SKM-1 (cell line): ENCODE data around the gene YBEY.

Experiments
- DNase-seq: peaks from one replicate; lab custom pipeline; 2025; ENCODE audit not compliant: unreplicated experiment; lab: John Stamatoyannopoulos, UW

Gene YBEY

DNA sequence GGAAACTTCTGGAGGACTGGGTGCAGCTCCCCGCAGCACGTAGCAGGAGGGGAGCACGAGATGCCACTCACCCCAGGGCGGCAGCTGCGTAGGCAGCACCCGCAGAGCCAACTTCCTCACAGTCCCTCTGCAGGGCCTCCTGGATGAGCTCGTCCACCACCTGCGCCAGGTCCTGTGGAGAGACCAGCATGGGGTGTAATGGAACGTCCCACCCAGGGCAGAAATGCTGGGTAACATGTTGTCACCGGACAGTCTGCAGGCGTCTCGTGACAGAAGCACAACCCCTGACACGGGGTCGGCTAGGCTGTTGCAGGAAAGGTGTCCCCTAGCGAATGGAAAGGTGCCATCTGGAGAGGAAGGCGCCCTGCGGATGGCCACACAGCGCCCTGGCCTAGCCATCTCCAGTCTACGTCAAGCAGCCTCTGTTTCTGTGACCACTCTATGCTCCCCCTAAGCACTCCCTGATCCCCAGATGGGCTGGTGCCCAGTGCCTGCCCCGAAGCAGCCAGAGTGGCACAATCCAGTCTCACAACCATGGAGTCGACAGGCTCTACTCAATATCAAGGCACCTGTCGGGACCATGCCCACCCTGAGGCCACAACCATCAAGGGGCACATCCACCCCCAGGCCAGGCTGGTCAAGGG, 22.0 kb upstream of the YBEY start:
- DNase-seq, result no peak

DNA sequence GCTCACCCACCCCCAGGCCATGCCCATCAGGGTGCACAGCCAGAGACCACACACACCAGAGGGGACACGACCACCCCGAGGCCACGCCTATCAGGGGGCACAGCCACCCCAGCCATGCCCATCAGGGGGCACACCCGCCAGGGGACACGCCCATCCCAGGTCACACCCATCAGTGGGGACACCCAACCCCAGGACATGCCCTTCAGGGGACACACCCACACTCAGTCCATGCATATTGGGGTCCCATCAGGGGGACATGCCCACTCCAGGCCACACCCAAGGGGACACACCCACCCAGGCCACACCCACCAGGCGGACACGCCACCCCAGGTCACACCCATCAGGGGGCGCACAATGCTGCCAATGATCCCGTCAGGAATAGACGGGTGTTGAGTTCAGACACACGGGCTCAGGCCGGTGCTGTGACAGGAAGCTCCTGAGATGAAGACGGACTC, 21.4 kb upstream of the YBEY start:
- DNase-seq, result no peak

DNA sequence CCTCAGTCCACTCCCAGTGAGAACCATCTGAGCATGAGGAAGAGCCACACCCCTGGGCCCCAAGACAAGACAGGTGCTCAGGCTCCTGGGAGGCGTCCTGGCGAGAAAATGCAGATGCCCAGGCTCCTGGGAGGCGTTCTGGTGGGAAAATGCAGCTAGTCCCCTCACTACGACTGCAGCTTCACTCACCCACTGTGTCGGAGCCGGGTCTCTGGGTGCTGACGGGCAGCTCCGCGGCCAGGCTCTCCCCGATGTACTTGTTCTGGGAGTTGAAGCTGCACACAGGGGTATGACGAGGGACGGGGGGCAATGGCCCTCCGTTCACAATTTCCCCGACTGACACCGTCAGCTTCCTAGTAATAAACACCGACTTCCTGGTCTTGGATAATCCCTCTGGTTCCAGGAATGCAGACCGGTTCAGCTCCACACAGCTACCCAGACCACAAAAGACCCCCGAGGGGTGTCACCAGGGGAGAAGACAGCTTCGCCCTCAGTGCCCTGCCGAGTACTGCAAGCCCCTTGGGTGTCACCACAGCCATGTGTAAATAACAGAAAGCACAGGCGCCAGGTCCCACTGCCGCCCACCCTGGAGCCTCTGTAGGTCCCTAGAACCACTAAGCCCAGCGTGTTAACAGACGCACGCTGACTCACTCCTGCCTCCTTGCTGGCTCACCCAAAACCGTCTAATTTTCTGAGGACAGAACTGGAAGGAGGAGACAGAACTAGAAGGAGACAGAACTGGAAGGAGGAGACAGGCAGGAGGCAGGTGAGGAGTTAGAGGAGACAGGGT, 20.2 kb upstream of the YBEY start:
- no peak for DNase-seq

DNA sequence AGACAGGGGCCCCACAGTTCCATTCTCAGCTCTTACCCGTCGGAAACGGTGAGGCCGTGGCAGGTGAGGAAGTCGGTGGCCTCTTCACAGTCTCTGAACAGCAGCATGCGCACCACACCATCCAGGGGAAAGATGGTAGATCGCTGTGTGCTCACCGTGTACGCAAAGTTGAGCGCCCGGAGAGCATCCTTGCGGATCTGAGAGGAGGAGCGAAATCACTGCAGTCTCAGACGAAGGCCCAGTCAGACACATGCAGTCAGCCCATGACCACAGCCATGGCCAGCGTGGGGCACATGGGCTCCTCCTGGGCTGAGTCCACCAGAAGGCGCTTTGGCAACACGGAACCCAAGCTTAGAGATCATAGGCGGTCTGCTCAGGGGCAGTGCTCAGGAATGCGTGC, 19.2 kb upstream of the YBEY start:
- no peak for DNase-seq

DNA sequence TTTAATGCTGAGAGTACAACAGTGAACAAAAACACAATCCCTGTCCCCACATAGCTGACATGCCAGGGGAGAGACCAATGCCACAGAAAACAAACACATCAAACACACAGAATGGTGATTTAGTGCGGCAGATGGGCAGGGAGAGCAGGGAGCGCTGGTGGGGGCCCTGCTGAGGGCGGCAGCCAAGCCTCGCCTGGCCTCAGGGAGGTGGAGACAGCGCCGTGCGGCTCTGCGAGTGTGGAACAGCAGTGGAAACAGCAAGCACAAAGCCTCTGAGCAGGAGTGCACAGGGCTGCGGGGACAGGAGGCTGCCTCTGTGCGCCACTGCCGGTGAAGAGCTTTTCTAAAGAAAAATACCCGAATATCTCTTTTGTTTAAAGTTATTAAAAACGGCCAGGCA, 17.8 kb upstream of the YBEY start:
- no peak for DNase-seq

DNA sequence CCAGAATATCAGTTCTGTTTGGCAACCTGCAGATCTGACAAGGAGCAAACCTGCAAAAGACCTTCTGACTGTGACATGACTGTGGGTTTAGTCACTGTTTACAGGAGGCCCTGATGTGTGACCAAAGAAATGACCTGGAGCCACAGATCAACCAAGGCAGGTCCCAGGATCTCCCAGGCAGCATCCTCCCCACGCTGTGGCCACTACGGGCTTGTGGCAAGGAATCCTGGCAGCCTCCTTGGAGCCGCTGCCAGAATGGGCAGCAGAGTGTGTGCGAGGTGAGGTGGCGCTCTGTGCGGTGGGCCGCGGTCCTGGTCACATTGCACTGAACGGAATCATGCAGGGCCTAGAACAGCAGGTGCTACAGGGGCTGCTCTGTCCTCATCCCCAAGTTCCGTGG, 16.7 kb upstream of the YBEY start:
- DNase-seq, result no peak

DNA sequence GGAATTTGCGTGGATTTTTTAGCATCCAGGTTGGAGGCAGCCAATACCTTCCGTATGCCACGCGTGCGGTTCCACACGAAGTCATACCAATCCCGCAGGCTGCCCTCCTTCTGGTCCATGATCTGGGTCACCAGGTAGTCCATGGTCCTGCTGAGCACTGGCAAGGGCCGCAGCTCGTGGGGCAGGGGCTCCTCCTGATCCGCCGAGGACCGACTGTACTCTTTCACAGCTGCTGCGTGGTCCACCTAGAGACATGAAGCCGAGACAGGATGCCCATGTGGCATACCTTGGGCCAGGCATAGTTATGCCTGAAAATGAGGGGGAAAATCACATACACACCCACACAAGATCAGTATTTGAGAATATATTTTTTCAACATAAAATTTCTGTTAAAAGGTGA, 12.8 kb upstream of the YBEY start:
- no peak for DNase-seq

DNA sequence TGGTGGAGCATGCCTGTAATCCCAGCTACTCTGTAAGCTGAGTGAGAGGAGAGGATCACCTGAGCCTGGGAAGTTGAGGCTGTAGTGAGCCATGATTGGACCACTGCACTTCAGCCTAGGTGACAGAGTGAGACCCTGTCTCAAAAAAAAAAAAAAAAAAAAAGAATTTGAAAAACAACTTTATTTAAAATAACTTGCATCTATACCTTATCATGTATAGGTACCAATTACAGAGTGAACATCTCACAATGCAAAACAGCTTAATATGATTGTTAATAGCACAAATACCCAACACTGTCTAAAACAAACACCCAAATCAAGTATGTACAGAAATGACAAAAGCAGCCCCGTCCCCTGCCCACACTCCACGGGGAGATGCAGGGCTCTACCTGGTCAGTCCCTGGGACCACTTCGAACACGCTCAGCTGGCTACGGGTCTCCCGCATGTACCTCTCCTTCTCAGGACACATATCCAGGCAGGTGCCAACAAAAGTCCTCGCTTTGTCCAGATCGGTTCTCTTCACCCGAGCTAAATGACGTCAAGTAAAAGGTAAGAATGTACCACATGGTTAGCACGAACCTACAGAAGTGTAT, 11.2 kb upstream of the YBEY start:
- no peak for DNase-seq

DNA sequence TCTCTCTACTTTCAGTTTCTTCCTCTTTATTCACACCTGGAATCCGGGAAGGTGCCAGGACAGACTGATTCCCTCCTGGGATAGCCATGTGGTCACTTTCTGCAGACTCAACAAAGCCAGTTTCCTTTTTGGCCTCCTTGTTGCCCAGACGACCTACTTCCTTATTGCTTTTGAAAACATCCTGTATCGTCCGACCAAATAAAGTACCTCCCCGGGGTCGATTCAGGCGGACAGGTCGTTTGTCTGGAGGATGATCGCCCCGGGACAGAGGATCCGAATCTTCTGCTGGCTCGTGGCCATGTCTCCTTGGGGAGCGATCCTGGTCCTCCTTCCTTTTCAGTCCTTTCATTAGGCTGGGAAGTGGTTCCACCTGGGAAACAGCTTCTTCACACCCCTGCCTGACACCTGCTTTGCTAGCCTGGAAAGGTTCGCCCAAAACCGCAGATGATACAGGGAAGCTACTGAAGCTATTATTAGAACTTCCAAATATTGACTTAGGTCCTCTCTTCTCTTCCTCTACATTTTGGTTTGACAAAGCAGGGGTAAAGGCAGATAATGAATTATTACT, 2.0 kb upstream of the YBEY start:
- DNase-seq, result no peak

DNA sequence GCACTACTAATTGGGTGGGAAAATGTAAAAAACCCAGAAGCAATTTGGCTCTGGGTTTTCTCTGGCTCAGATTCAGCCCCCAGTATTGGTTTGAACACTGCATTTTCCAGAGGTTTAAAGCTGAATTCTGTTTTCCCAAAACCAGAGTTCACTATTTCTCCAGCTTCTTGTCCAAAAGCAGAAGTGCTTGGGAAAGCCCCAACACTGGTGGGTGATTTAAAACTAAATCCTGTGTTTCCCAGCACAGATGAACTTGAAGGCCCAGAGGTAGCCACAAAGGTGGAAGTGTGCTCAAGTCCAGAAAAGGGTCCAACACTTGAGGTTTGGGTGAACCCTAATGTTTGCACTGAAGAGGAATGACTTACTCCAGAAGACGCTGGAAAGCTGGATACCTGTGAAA, 1.4 kb upstream of the YBEY start:
- no peak for DNase-seq

DNA sequence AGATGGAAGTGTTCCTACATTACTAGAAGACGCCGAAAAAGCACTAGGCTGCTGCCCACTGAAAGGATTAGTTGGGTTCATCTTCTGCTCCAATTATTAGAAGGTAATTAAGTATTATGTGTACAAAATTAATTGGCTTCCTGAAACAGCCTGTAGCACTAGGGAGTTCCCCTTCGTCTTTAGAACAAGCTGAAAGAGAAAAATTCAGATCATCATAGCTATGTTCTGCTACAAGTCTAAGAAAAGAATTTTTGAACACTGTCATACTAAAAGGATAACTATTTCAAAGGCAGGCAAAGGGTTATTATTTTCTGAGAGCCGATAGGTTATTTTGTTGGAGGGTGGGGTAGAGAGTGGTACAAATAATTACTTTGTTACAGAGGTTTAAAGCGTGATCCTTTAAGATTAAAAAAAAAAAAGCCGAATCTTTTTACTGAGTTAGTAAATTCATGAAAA, 908 bp upstream of the YBEY start, which contains the start of gene MCM3AP:
Gene MCM3AP (minus strand): TSS at position 406 of the 456 bp plus-strand sequence. CDS start 325 bp downstream, at position 81.
- no peak for DNase-seq

DNA sequence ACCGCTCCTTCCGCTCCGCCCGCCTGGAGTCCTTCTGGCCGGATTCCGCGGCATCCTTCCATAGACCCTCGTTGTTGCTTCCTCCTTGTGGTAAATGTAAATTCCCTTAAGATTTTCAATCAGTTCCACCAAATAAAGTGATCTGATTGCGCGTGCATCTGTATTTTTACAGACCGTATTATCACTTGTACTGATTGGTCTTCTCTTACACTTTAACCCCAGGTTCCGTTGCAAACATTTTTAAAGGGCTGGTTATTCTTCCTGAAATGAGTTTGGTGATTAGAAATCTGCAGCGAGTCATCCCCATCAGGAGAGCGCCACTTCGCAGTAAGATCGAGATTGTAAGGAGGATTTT, 483 bp downstream of the YBEY start:
- DNase-seq, result peak; percentile 56

DNA sequence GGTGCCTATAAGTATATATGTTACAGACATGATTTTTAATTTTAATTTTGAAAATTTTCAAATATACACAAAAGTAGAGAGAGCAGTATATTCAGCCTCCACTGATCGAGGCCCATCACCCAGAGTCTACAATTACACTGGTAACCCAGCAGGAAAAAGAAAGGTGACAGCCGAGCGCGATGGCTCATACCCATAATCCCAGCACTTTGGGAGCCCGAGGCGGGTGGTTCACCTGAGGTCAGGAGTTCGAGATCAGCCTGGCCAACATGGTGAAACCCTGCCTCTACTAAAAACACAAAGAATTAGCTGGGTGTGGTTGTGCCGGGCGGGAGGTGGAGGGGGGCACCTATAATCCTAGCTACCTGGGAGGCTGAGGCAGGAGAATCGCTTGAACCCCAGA, 1.4 kb downstream of the YBEY start:
- no peak for DNase-seq

DNA sequence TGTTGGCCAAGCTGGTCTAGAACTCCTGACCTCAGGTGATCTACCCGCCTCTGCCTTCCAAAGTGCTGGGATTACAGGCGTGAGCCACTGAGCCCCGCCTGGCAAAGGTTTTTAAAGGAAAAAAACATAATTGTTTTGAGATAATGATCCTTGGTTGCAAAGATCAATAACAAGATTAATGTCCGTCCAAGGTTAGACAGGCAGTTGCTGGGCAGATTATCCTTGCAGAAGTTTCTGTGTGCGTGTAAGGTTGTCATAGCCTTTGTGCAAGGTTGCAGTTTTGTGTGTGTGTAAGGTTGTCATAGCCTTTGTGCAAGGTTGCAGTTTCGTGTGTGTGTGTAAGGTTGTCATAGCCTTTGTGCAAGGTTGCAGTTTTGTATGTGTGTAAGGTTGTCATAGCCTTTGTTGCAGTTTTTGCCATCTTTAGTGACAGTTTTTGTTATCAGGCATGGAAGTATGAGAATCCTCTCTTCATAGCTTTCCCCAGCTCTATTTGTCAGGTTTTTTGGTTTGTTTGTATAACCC, 3.6 kb downstream of the YBEY start:
- DNase-seq, result no peak

DNA sequence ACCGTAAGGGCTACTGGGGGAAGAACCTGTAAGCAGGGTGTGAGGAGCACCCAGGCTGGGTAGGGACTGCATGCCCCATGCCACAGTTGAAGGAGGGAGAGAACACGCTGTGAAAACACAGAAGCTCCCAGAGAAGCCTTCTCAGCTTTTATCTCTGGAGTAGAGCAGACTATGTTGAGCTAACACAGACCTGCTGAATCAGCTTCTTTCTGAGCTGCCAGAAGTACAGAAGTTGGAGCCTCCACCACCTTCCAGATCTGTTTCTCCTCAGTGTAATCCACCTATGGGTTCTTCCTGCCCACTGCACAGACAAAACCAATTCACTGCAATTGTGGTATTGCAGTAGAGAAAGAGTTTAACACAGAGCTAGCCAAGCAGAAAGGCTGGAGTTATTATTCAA, 5.4 kb downstream of the YBEY start:
- DNase-seq, result no peak

DNA sequence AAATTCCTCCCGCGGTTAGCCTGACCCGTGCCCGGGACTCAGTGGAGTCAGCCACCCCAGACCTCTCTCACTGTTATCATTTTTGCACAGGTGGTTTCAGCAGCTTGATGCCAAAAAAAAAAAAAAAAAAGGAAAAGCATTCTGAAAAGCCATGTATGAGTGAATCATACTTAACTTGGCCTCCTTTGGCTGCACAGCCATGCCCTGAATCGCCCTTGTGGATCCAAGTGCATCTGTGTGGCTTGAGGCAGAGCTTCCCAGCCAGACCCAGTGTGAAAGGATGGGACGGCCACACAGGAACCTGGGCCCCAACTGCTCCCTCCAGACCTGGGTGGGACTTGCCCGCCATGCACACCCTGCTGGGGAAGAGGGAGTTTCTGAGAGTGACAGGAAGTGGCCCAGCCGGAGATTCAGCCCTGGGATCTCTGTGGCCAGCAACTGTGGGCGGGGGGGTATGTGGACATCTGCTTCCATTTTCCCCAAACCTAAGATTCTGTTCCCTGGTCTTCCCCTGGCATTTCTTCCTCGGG, 8.6 kb downstream of the YBEY start:
- no peak for DNase-seq

DNA sequence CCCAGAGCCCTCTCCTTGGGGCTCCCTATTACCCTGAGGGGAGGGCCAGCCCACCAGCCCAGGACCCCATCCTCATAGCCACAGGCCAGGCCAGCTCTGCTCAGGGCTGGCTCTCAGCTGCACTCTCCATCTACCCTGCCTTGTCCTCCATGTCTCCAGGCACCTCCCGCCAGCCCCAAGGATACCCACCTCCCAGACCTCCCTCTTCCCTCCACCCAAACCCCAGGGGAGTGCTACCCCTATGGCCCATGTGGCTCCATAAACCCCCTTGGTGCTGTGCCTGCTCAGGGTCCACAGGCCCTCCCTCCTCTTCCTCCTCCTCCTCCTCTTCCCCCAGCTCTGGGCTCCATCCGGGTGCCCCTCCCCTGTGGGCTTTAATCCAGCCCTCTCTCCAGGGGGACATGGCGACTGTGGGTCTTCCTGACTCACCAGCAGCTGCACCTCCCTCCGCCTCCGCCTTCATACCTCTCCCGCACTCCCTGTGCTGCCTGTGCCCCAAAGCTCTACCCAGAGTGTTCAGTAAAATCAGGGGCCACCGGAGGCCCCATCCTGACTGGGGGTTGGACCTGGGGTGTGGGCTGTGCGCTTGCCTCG, 9.1 kb downstream of the YBEY start:
- no peak for DNase-seq

DNA sequence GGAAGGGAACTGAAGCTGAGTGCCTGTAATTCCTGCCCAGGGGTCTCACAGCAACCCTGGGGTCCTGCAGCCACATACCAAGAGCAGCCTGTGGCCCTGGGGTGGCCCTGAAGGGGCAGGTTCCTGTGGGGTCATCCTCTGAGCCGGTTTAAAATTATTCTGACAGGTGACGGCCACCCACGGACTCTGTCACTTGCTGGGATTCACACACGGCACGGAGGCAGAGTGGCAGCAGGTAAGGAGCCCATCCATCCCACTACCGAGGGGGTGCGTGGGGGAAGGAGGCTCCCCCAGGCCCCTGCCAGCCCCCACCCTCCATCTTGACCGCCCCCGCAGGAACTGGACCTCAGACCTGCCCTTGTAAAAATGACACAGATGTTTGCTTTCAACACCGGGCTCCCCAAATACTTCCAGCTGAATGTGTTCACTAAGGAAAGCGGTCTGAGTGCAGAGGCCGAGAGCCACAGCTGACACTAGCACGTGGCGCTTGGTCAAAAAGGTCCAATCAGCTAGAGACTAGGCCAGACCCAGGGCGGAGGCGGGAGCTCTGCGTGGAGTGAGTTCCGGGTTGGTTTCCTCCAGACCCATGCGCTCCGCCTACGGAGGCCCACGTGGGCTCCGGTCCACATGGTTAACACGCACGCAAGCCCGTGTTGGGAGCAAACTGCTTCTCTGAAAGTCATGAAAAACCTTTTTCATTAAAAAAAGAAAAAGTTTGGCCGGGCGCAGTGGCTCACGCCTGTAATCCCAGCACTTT, 10.0 kb downstream of the YBEY start:
- DNase-seq, result no peak

DNA sequence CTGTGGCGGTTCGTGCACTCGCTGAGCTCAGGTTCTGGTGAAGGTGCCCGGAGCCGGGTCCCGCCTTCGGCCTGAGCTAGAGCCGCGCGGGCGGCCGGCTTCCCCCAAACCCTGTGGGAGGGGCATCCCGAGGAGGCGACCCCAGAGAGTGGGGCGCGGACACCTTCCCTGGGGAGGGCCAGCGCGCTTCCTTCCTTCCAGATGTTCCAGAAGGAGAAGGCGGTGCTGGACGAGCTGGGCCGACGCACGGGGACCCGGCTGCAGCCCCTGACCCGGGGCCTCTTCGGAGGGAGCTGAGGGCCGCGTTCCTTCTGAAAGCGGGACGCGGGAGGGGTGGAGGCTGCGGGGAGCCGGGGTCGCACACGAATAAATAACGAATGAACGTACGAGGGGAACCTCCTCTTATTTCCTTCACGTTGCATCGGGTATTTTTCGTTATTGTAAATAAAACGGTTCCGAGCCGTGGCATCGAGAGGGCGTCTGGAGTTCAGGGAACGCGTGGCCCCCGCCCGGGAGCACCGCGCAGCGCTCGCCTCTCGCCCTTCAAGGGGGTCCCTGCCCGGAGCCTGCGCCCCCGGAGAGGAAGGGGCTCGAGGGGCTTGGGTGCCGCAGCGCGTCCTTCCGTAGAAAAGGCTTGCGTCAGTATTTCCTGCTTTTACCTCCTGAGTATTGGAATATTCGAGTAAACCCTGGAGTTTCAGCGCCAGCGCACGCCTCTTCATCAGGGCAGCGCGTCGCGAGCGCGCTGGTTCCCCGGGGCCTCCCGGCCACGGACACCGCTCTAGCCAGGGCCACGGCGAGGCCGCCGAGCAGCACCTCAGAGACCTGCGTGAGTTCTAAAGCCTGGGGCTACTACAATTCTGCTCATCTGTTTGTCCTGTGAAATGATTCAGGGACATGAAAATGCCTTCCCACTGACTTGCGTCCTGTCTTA, 11.5 kb downstream of the YBEY start:
- DNase-seq, result no peak
